GM21528 (cell line): ENCODE data around the gene DAP3.
"Not testable (repeated sequence)": the region's sequence is repeated elsewhere in the genome, so short reads cannot be mapped to it uniquely, and the experiment has no call there.

ENCODE experiments used
- ATAC-seq: cut with Tn5 transposase; IDR thresholded peaks from one replicate; pipeline ENCODE4 v1.9.1; 2021; ENCODE audit warnings: mild to moderate bottlenecking, moderate library complexity; ENCODE audit not compliant: unreplicated experiment, low FRiP score

Gene DAP3

GRCh38 chr1:155715056-155715455 is 26.2 kb downstream of the DAP3 start:
- ATAC-seq = not testable (repeated sequence)

GRCh38 chr1:155715777-155716176 is 26.9 kb downstream of the DAP3 start:
- ATAC-seq = no peak

GRCh38 chr1:155717041-155717440 is 28.1 kb downstream of the DAP3 start:
- ATAC-seq = no peak

GRCh38 chr1:155718524-155719115 is 29.7 kb downstream of the DAP3 start:
- ATAC-seq = not testable (repeated sequence)

- ATAC-seq = no peak
Observed at GRCh38 chr1:155719703-155720102, 30.8 kb downstream of the DAP3 start.

- no peak for ATAC-seq
Observed at GRCh38 chr1:155725142-155725541, 36.3 kb downstream of the DAP3 start.

GRCh38 chr1:155729031-155729898 is 40.4 kb downstream of the DAP3 start:
- no peak for ATAC-seq

- ATAC-seq = no peak
Observed at GRCh38 chr1:155740995-155741394, 52.1 kb downstream of the DAP3 start.

GRCh38 chr1:155741908-155742307 is 53.0 kb downstream of the DAP3 start:
- ATAC-seq = no peak

- no peak for ATAC-seq
Observed at GRCh38 chr1:155744711-155745283, 55.9 kb downstream of the DAP3 start.

- peak; percentile 88 for ATAC-seq
Observed at GRCh38 chr1:155745284-155746228, 56.7 kb downstream of the DAP3 start.

GRCh38 chr1:155747586-155747985 is 58.7 kb downstream of the DAP3 start:
- ATAC-seq = not testable (repeated sequence)

- not testable (repeated sequence) for ATAC-seq
Observed at GRCh38 chr1:155748141-155748540, 59.2 kb downstream of the DAP3 start.

- not testable (repeated sequence) for ATAC-seq
Observed at GRCh38 chr1:155759017-155759416, 70.1 kb downstream of the DAP3 start.

GRCh38 chr1:155759966-155760630 is 71.2 kb downstream of the DAP3 start:
- ATAC-seq = no peak

- ATAC-seq = no peak
Observed at GRCh38 chr1:155760751-155761475, 72.0 kb downstream of the DAP3 start.

GRCh38 chr1:155761736-155762405 is 73.0 kb downstream of the DAP3 start:
- no peak for ATAC-seq

GRCh38 chr1:155763090-155763815 is 74.4 kb downstream of the DAP3 start:
- ATAC-seq = not testable (repeated sequence)
